Upper lobe of left lung (tissue), 6 donors: ENCODE measurements around the gene CTNNBIP1. TPM values are rescaled to one million over a fixed set of nuclear protein-coding genes. Genes with fewer than 3 reads are reported as not detected.
"Not testable (repeated sequence)": the region's sequence is repeated elsewhere in the genome, so short reads cannot be mapped to it uniquely, and the experiment has no call there.

Experiments
- ATAC-seq, 2 donors: fragments of 200-7000 bp; cut with Tn5 transposase; one replicate each; pipeline ENCODE4 v1.9.1; 2022; ENCODE audit warnings: mild to moderate bottlenecking in 2 of 2, moderate library complexity in 2 of 2; ENCODE audit not compliant: low FRiP score in 2 of 2
- DNase-seq, 2 donors: peaks; one replicate each; pipeline ENCODE4 v3.0.0-alpha.2; 2019 to 2020
- H3K27ac ChIP-seq, 4 donors: fragments of 200-600 bp; sonication (generic); one replicate each; pipeline ENCODE4 v1.5.1; 2016 to 2019
- H3K27me3 ChIP-seq, 4 donors: fragments of 200-600 bp; sonication (generic); one replicate each; pipeline ENCODE4 v1.5.1; 2017 to 2019
- H3K36me3 ChIP-seq, 4 donors: fragments of 200-600 bp; sonication (generic); one replicate each; pipeline ENCODE4 v1.5.1; 2016 to 2019
- H3K4me1 ChIP-seq, 4 donors: fragments of 200-600 bp; sonication (generic); one replicate each; pipeline ENCODE4 v1.5.1; 2018 to 2019
- H3K4me3 ChIP-seq, 4 donors: fragments of 200-600 bp; sonication (generic); one replicate each; pipeline ENCODE4 v1.5.1; 2017 to 2019; ENCODE audit warnings: mild to moderate bottlenecking in 2 of 4, moderate library complexity in 1 of 4
- H3K9me3 ChIP-seq, 4 donors: fragments of 200-600 bp; sonication (generic); one replicate each; pipeline ENCODE4 v1.5.1; 2018 to 2019
- EP300 ChIP-seq, 4 donors: sonication (generic); formaldehyde crosslinking; IDR thresholded peaks; one replicate each; pipeline ENCODE4 v1.5.1; 2017; ENCODE audit warnings: antibody characterized with exemption in 4 of 4, control low read depth in 2 of 4
- POLR2A ChIP-seq, 4 donors: fragments of 450-650 bp; IDR thresholded peaks; one replicate each; pipeline ENCODE4 v1.5.1; 2016 to 2017; ENCODE audit warnings: antibody characterized with exemption in 4 of 4, mild to moderate bottlenecking in 2 of 4
- POLR2AphosphoS5 ChIP-seq, 2 donors: sonication (generic); formaldehyde crosslinking; IDR thresholded peaks; one replicate each; pipeline ENCODE4 v1.5.1; 2017; ENCODE audit warnings: antibody characterized with exemption in 2 of 2
- WGBS, 2 donors: methylation state at CpG; one replicate each; pipeline ENCODE4 v1.1.5; 2017 to 2018; 5-methylcytosine and 5-hydroxymethylcytosine counted together
- total RNA-seq, 6 donors: library from RNA; depleted of rRNA in 4 of 6; stranded (reverse); fragments of >200 nt in 4 of 6; gene quantifications; one replicate each; pipeline versions ENCODE4 v1.1.0 to v1.2.1, GENCODE V29; 2016 to 2021
- TF ChIP-seq, protein P1 (sequence below), 6 experiments: fragments of 450-650 bp in 4 of 6; fragments of 200-600 bp in 2 of 6; sonication (generic) in 2 of 6; IDR thresholded peaks; one replicate each; pipeline ENCODE4 v1.5.1; 2016 to 2019; ENCODE audit warnings: antibody characterized with exemption in 6 of 6
- donor health status: DM: no; HTN: no; CAD: no; lungs with moderate emphysema.
- donor health status: DM: no; HTN: yes; CAD: no; lungs with severe emphysema.

Gene CTNNBIP1
- total RNA-seq, 6 donors from 2014 or later = 39.8 to 85.8 (median 73.1) TPM

DNA sequence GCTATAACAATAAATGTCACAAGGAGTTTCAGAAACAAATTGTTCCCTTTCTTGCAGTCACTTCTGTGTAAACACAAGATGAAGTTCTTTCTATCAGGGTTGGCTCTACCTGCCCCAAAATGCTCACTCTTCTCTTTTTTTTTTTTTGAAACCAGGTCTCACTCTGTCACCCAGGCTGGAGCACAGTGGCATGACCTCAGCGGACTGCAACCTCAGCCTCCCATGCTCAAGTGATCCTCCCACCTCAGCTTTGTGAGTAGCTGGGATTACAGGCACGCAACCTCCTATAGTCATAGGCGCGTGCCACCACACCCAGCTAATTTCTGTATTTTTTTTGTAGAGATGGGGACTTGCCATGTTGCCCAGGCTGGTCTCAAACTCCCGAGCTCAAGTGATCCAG lies 10.5 kb upstream of the CTNNBIP1 start:
- Histone ChIP-seq H3K4me1 (no peaks in the 10 kb centered on the region), H3K27ac (no peak overlapping the region), H3K27me3 (no peaks in the 10 kb centered on the region), H3K4me3 (no peak overlapping the region), H3K9me3 (no peaks in the 10 kb centered on the region), H3K36me3 (no peaks in the 10 kb centered on the region)
- ATAC-seq = no peak
- DNase-seq = no peak
- 90 to 92% methylated on average over 4 to 5 of the region's 5 CpGs for WGBS, 2 donors
- TF ChIP-seq, protein P1, sequence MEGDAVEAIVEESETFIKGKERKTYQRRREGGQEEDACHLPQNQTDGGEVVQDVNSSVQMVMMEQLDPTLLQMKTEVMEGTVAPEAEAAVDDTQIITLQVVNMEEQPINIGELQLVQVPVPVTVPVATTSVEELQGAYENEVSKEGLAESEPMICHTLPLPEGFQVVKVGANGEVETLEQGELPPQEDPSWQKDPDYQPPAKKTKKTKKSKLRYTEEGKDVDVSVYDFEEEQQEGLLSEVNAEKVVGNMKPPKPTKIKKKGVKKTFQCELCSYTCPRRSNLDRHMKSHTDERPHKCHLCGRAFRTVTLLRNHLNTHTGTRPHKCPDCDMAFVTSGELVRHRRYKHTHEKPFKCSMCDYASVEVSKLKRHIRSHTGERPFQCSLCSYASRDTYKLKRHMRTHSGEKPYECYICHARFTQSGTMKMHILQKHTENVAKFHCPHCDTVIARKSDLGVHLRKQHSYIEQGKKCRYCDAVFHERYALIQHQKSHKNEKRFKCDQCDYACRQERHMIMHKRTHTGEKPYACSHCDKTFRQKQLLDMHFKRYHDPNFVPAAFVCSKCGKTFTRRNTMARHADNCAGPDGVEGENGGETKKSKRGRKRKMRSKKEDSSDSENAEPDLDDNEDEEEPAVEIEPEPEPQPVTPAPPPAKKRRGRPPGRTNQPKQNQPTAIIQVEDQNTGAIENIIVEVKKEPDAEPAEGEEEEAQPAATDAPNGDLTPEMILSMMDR (IDR thresholded peaks at IDR 0.05) = no peak
- no peak for TF ChIP-seq POLR2A (IDR thresholded peaks at IDR 0.05)
- no peak for TF ChIP-seq POLR2AphosphoS5 (IDR thresholded peaks at IDR 0.05)
- no peak for TF ChIP-seq EP300 (IDR thresholded peaks at IDR 0.05)

DNA sequence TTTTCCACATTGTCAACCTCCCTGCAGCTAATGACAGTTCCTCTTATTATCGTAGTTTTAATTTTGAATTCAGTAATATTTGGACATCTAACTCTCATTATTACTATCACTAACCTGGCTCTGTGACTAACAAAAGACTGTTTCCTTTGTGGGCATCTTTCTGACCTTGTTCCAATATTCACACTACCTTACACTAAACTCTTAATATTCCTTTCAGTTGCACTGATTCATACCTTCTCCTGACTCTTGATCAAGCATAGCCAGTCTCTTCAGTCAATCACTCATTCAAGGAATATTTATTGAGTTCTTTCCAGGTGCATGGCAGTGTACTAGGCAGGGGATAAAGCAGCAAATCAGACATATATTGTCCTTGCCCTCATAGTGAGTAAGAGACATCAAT lies 7.8 kb upstream of the CTNNBIP1 start:
- H3K4me3 ChIP-seq = no peak overlapping the region
- WGBS, 2 donors = 88 to 90% methylated on average over 1 of the region's 1 CpG
- no peak for DNase-seq
- no peaks in the 10 kb centered on the region for H3K9me3 ChIP-seq
- no peaks in the 10 kb centered on the region for H3K36me3 ChIP-seq
- TF ChIP-seq, protein P1 (IDR thresholded peaks at IDR 0.05) = no peak
- TF ChIP-seq POLR2A (IDR thresholded peaks at IDR 0.05) (no peak), POLR2AphosphoS5 (IDR thresholded peaks at IDR 0.05) (no peak), EP300 (IDR thresholded peaks at IDR 0.05) (no peak)
- no peak for ATAC-seq
- H3K27ac ChIP-seq = no peak overlapping the region
- H3K27me3 ChIP-seq = no peaks in the 10 kb centered on the region
- H3K4me1 ChIP-seq = no peaks in the 10 kb centered on the region

DNA sequence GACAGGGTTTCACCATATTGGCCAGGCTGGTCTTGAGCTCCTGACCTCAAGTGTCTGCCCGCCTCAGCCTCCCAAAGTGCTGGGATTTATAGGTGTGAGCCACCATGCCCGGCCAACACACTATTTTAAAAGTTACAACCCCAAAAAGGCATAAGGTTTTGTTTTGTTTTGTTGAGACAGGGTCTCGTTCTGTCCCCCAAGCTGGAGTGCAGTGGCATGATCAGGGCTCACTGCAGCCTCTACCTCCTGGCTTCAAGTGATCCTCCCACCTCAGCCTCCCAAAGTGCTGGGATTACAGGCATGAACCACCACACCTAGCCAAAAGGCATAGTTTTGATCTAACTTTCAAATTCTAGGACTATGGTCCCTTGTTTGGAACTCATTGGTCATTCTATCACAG lies 7.4 kb upstream of the CTNNBIP1 start:
- not testable (repeated sequence) for ATAC-seq, H3K9me3 ChIP-seq, H3K4me3 ChIP-seq, H3K36me3 ChIP-seq, H3K4me1 ChIP-seq, H3K27me3 ChIP-seq, DNase-seq, H3K27ac ChIP-seq
- WGBS, 2 donors = 92 to 98% methylated on average over 3 of the region's 3 CpGs

DNA sequence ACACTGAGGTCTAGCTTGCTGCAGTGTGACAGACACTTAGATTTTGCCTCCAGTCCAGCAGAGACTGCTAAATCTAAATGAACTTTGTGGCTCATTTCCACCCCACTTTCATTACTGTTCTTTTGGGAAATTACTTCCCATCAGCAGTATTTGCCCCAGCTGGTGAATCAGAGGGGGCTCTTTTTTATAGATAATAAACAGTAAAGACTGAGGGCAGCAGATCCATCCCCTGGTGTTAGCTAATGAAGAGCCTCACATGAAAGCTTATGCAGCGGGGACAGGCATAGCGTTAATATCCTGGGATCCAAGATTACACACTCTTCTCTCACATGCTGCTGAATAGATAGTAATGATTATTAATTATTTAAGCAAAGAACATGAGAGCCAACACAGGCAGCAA lies 6.4 kb upstream of the CTNNBIP1 start:
- peaks cover 2 to 11% (median 6%) of the 10 kb centered on the region in 4 donors for H3K4me1 ChIP-seq
- DNase-seq (no peak), ATAC-seq (no peak)
- no peaks in the 10 kb centered on the region for H3K36me3 ChIP-seq
- no peak overlapping the region for H3K27ac ChIP-seq
- no peak for TF ChIP-seq POLR2AphosphoS5 (IDR thresholded peaks at IDR 0.05)
- TF ChIP-seq, protein P1 (IDR thresholded peaks at IDR 0.05) = no peak
- no peak for TF ChIP-seq POLR2A (IDR thresholded peaks at IDR 0.05)
- no peak for TF ChIP-seq EP300 (IDR thresholded peaks at IDR 0.05)
- no peaks in the 10 kb centered on the region for H3K9me3 ChIP-seq
- no peak overlapping the region for H3K4me3 ChIP-seq
- whole genome bisulfite sequencing, 2 donors = 90 to 93% methylated on average over 2 of the region's 2 CpGs
- H3K27me3 ChIP-seq = no peaks in the 10 kb centered on the region

DNA sequence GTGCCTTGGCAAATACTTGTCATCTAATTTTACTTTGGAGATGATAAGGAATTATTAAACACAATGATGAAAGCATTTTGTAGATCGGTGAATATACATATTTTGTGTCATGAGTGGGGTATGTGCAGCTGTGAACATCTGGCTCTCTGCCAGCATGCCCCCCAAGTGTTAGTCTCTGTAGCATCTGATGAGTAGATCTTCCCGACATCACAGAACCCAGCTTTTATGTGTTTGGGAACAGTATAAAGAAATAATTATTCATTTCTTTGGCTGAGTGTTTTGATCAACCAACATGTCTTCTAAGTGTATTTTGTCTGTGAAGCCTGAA lies 4.5 kb upstream of the CTNNBIP1 start:
- H3K27ac ChIP-seq = no peak overlapping the region
- no peaks in the 10 kb centered on the region for H3K36me3 ChIP-seq
- no peak for DNase-seq
- H3K4me3 ChIP-seq = no peak overlapping the region
- TF ChIP-seq POLR2AphosphoS5 (IDR thresholded peaks at IDR 0.05) (no peak), POLR2A (IDR thresholded peaks at IDR 0.05) (no peak), EP300 (IDR thresholded peaks at IDR 0.05) (no peak)
- TF ChIP-seq, protein P1 (IDR thresholded peaks at IDR 0.05) = no peak
- H3K27me3 ChIP-seq = no peaks in the 10 kb centered on the region
- 39 to 63% methylated on average over 2 of the region's 2 CpGs for WGBS, 2 donors
- no peak for ATAC-seq
- no peaks in the 10 kb centered on the region for H3K9me3 ChIP-seq
- peaks cover 8 to 17% (median 11%) of the 10 kb centered on the region in 4 donors for H3K4me1 ChIP-seq
